AG04450 (cell line): ENCODE measurements around the gene TBC1D10A. TPM values are rescaled to one million over a fixed set of nuclear protein-coding genes. Genes with fewer than 3 reads are reported as not detected.

ENCODE experiments used
- CTCF ChIA-PET: fragments of 300-600, 350-600 bp; formaldehyde crosslinking; extraction: SDS; loops from one replicate; lab custom pipeline; 2022; ENCODE audit warnings: antibody characterized with exemption, inconsistent platforms; lab: Charles Lee
- POLR2A ChIA-PET: fragments of 350-600 bp; formaldehyde crosslinking; extraction: SDS; loops from one replicate; lab custom pipeline; 2021; ENCODE audit warnings: antibody characterized with exemption, inconsistent platforms; lab: Yijun Ruan, JAX
- DNase-seq: peaks from one replicate; pipeline ENCODE4 v3.0.0-alpha.2; 2011; ENCODE audit warnings: low read depth, low spot score
- H3K27ac ChIP-seq: one replicate; pipeline ENCODE4 v1.5.1; 2012; ENCODE audit warnings: low read depth, low read length, control low read depth
- H3K27me3 ChIP-seq: one replicate; pipeline ENCODE4 v1.6.0; 2012; ENCODE audit warnings: low read length; ENCODE audit not compliant: control insufficient read depth, insufficient read depth
- H3K4me3 ChIP-seq: 2 replicates; pipeline ENCODE4 v1.5.1; 2011; ENCODE audit warnings: mild to moderate bottlenecking, low read depth, low read length, control low read depth
- H3K9me3 ChIP-seq: 2 replicates; pipeline ENCODE4 v1.5.1; 2012; ENCODE audit warnings: low read length; ENCODE audit not compliant: control insufficient read depth, insufficient read depth
- polyA plus RNA-seq: library from polyadenylated mRNA; depleted of rRNA; stranded (reverse); fragments of >200 nt; gene quantifications from 2 replicates; pipeline ENCODE4 v1.2.3, GENCODE V29; 2011
- TF ChIP-seq, protein P1 (sequence below): IDR thresholded peaks from 2 replicates; pipeline ENCODE4 v1.5.1; 2011; ENCODE audit warnings: low read depth, low read length, control low read depth, inconsistent platforms

TBC1D10A gene
- polyA plus RNA-seq, 1 experiment: 14.5 TPM

DNA sequence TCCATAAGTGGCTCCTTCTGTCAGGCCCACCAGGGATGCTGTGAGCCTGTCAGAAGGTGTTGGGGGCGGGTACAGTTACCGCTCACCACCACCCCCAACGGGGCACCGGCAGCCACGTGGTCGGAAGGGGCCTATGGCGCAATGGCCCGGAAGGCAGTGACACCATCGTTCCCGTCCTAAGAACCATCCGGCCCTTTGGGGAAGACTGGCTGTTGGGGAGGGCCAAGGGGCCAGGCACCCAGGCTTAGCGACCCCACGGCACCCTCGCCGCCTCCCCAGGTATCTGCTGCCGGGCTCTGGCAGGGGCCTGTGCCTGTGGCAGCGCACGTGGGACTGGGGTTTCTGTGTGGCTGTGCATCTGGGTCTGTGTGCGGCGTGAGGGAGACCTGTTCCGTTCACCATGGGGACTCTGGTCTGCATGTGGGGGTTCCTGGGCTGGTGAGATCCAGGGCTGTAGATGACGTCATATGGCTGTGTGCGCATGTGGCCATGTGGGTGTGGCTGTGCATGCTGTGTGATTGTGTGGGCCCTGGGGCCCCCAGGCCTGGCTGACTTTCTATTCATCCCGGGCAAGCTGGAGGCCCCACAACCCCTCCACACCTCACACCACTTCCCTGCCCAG lies 60.8 kb downstream of the TBC1D10A start:
- Histone ChIP-seq H3K9me3 (no peaks in the 10 kb centered on the region; the same call in 1 of the 2 replicates), H3K27ac (no peak overlapping the region), H3K27me3 (no peaks in the 10 kb centered on the region), H3K4me3 (no peak overlapping the region)
- ChIA-PET CTCF (interaction anchor here (1.0 kb wide), 1 partner anchor 22 kb away, joined by 4 read pairs; no protein-coding TSS in a partner anchor), POLR2A (no interaction called here)
- DNase-seq: no peak
- TF ChIP-seq, protein P1, sequence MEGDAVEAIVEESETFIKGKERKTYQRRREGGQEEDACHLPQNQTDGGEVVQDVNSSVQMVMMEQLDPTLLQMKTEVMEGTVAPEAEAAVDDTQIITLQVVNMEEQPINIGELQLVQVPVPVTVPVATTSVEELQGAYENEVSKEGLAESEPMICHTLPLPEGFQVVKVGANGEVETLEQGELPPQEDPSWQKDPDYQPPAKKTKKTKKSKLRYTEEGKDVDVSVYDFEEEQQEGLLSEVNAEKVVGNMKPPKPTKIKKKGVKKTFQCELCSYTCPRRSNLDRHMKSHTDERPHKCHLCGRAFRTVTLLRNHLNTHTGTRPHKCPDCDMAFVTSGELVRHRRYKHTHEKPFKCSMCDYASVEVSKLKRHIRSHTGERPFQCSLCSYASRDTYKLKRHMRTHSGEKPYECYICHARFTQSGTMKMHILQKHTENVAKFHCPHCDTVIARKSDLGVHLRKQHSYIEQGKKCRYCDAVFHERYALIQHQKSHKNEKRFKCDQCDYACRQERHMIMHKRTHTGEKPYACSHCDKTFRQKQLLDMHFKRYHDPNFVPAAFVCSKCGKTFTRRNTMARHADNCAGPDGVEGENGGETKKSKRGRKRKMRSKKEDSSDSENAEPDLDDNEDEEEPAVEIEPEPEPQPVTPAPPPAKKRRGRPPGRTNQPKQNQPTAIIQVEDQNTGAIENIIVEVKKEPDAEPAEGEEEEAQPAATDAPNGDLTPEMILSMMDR: no peak

DNA sequence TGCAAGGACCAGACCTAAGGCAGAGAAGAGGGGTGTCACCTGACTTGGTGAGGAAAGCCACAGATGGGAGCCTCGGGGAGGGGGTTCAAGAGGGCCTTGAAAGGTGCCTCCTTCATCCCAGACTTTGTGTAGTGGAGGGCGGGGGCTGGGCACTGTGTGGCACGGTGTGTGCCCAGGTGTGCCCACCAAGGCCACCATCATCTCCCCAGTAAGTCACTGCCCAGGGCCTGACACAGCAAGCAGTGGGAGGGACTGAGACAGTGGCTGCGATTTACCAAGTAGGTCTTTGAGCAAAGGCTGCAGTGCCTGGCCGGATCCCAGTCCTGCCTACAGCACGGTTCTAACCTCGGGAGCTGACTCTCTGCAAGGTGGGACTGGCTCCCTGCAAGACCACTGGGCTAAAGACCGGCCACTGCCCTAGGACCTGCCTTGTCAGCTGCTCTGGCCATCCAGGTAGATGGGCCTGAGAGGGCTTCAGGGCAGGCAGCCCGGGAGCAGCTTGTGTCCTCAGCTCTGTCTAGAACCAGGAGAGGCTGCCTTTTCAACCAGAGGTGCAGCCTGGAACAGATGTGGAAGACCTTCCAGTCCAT lies 61.5 kb downstream of the TBC1D10A start:
- DNase-seq: no peak
- H3K27ac ChIP-seq: no peak overlapping the region
- no peaks in the 10 kb centered on the region for H3K27me3 ChIP-seq
- H3K4me3 ChIP-seq: no peak overlapping the region
- ChIA-PET CTCF (interaction anchor here (0.7 to 2.4 kb wide), 3 partner anchors 12 to 122 kb away, joined by 4 to 19 read pairs (median 4); partner anchors contain the start of gene RNF215), POLR2A (interaction anchor here (0.6 kb wide), 1 partner anchor 47 kb away, joined by 3 read pairs; no protein-coding TSS in a partner anchor)
- TF ChIP-seq, protein P1: no peak
- H3K9me3 ChIP-seq: no peaks in the 10 kb centered on the region; the same call in 1 of the 2 replicates

DNA sequence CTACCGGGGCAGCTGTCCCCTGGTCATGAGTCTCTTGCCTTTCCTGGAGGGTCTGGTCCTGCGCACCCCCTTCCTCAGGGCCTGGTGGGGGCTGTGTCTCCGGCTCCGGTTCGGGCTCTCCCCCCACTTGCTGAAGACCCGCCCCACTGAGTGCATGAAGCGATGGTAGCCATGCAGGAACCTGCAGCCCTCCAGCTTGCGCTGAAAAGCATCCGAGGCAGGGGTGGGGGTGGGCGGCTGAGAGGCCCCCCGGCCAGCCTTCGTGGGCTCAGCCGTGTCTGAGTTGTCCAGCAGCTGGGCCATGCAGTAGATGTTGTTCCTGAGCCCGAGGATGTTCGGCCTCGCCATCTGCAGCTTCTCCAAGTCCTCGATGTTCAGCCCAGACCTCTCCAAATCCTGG lies 62.9 kb downstream of the TBC1D10A start:
- Histone ChIP-seq H3K4me3 (no peak overlapping the region), H3K27ac (no peak overlapping the region), H3K27me3 (no peaks in the 10 kb centered on the region), H3K9me3 (no peaks in the 10 kb centered on the region; the same call in 1 of the 2 replicates)
- DNase-seq: no peak
- CTCF ChIA-PET: interaction anchor here (0.6 to 2.4 kb wide), 9 partner anchors 13 to 317 kb away, joined by 3 to 19 read pairs (median 4); partner anchors contain the start of gene RNF215
- POLR2A ChIA-PET: interaction anchor here (1.2 kb wide), 1 partner anchor 93 kb away, joined by 3 read pairs; the partner anchor contains the start of genes CCDC157 and SF3A1
- TF ChIP-seq, protein P1: no peak

DNA sequence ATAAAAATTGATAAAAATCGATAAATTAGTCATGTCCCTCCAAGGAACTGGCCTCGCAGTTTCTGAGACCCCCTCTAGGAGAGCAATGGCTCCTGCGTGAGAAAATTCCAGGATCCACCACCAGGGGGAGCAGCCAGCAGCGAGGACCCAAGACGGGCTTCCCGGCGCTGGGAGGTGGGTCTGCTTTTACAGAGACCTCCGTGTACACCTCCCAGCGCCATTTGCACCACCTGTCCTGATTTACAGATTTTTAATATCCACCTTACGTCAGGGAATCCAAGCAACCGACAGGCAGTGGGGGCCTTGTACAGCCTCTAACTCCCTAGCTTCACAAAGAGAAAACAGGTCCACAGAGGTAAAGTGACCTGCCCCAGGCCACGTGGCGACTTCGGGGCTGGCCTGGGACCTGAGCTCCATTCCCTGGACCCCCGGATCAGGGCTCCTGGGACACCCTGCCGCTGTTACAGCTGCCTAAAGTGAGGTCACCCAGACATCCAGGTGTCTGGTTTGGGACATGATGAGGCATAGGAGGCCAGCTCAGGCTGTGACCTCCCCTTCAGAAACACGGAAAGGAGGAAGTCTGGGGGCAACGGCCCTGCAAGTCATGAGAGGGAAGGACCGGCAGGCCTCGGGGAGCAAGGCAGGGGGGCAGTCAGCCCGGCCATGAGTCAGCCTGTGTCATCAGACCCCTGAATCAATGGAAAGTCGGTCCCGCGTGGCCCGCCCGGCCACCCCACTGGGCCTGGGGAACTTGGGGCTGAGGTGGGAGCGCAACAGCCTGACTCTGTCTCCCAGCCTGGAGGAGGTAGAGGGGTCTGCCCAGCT lies 63.6 kb downstream of the TBC1D10A start:
- CTCF ChIA-PET: interaction anchor here (0.6 to 2.4 kb wide), 19 partner anchors 12 to 490 kb away, joined by 3 to 19 read pairs (median 4); partner anchors contain the start of gene RNF215
- POLR2A ChIA-PET: interaction anchor here (1.2 kb wide), 1 partner anchor 94 kb away, joined by 3 read pairs; the partner anchor contains the start of genes CCDC157 and SF3A1
- H3K4me3 ChIP-seq: peak overlapping the region; percentile 32
- no peak for DNase-seq
- no peaks in the 10 kb centered on the region for H3K27me3 ChIP-seq
- TF ChIP-seq, protein P1: peak; percentile 97
- H3K9me3 ChIP-seq: no peaks in the 10 kb centered on the region; the same call in 1 of the 2 replicates
- H3K27ac ChIP-seq: no peak overlapping the region
